NCI-H1105 treated with DMSO at 0.1 percent for 48 hours (cell line): ENCODE measurements around the gene SP4.

Experiments used
- DNase-seq: peaks from one replicate; lab custom pipeline; 2025; lab: John Stamatoyannopoulos, UW

The SP4 gene

GRCh38 chr7:21427871-21428658 lies at the start of gene SP4:
Gene SP4 (plus strand): TSS chr7:21428083. CDS start chr7:21428252, 169 bp downstream.
- DNase-seq, result peak; percentile 96

- no peak for DNase-seq
These were observed 44.4 kb upstream of the SP4 start for GRCh38 chr7:21383227-21384220.

GRCh38 chr7:21393937-21394336 lies 33.9 kb upstream of the SP4 start:
- DNase-seq, result no peak

- DNase-seq, result no peak
These were observed 25.9 kb upstream of the SP4 start for GRCh38 chr7:21401944-21402343.

GRCh38 chr7:21407796-21408480 lies 19.9 kb upstream of the SP4 start:
- DNase-seq, result no peak

GRCh38 chr7:21408481-21408820 lies 19.4 kb upstream of the SP4 start:
- no peak for DNase-seq

GRCh38 chr7:21412410-21412851 lies 15.5 kb upstream of the SP4 start:
- DNase-seq, result no peak

GRCh38 chr7:21412957-21413356 lies 14.9 kb upstream of the SP4 start:
- DNase-seq, result no peak

GRCh38 chr7:21413502-21413901 lies 14.4 kb upstream of the SP4 start:
- DNase-seq, result no peak

GRCh38 chr7:21414795-21415393 lies 13.0 kb upstream of the SP4 start:
- no peak for DNase-seq

GRCh38 chr7:21417647-21418046 lies 10.2 kb upstream of the SP4 start:
- no peak for DNase-seq

- no peak for DNase-seq
These were observed 5.1 kb upstream of the SP4 start for GRCh38 chr7:21422751-21423150.

- DNase-seq, result no peak
These were observed 2.6 kb upstream of the SP4 start for GRCh38 chr7:21425290-21425689.

GRCh38 chr7:21426286-21427181 lies 1.3 kb upstream of the SP4 start:
- no peak for DNase-seq

GRCh38 chr7:21427182-21427870 lies 557 bp upstream of the SP4 start:
- DNase-seq, result peak; percentile 98

- DNase-seq, result no peak
These were observed 717 bp downstream of the SP4 start for GRCh38 chr7:21428659-21428941.

GRCh38 chr7:21429021-21429420 lies 1.1 kb downstream of the SP4 start:
- DNase-seq, result no peak

GRCh38 chr7:21429786-21430574 lies 2.1 kb downstream of the SP4 start:
- DNase-seq, result no peak

- DNase-seq, result peak; percentile 27
These were observed 2.7 kb downstream of the SP4 start for GRCh38 chr7:21430575-21430954.
